GM12801 (cell line): ENCODE results near the gene KIRREL3.

Source experiments
- CTCF ChIP-seq: IDR thresholded peaks from one replicate; pipeline ENCODE4 v1.5.1; 2011; ENCODE audit warnings: control low read depth; ENCODE audit not compliant: insufficient read length; ENCODE audit errors: extremely low read depth

The KIRREL3 gene

DNA sequence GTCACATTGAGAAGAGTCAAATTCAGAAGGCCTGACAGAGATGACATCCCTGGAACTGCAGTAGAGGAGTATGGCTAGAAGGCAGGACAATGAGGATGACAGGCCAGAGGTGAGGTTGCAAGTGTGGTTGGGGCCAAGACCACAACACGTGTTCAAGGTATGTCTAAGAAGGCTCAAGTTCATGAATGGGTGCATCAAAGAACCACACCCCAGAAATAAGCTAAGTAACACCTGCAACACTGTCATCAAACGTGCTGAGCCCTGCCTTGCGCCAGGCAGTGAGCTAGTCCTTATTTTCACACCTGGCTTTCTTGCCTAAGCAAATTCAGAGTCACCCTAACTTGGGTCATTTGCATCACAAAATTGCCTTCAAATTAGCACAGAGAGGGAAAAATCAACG, 313.6 kb downstream of the KIRREL3 start:
- TF ChIP-seq CTCF, result no peak

DNA sequence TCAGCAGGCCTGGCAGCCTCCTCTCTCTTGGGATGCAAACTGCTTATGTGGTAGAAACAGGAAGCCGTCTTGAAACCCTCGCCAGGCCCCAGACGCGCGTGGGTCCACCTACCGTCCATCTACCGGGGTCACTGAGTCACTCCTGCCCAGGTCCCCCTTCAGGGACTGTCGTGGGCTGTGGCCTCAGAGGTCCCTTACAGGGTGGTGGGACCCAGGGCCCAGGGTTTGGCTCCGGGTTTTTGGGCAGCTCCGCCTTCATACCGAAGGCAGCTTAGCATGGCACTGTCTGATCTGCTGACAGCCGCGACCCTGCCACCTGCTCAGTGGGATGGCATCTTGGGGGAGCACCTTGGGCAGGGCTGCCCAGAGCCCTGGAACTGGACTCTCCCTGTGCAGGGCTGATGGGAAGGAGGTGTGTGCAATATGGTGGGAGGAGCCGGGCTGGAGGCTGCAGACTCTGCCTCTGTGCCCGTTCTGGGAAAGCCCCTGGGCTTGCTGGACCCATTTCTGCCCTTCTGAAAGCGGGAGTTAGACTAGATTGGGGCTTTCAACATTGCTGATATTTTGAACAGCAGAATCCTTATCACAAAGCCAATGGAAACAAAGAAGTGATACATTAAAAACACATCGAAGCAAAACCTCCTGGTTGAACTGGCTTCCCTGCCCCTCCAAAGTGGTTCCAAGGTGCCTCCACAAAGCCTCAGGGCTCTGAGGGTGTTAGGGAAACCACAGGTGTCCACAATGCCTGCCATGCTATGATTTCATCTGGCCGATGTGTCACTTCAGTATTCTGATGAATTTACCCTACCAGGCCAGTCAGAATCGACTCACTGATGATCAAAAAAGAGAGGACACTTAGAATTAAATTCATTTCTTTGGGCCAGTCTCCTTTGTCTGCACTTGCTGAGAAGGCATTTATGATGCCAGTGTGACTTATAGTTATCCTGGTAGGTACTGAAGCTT, 316.5 kb downstream of the KIRREL3 start:
- no peak for TF ChIP-seq CTCF

DNA sequence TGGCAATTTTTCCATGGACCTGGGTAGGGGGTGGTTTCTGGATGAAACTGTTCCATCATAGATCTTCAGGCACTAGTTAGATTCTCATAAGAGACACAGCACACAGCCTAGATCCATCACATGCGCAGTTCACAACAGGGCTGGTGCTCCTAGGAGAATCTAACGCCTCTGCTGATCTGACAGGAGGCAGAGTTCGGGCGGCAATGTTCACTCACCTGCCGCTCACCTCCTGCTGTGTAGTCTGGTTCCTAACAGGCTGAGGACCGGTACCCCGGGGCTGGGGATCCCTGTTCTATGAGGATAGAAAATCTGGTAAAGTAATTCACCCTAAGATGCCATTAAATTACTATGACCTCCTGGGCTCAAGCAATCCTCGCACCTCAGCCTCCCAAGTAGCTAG, 318.0 kb downstream of the KIRREL3 start:
- no peak for TF ChIP-seq CTCF

- no peak for TF ChIP-seq CTCF
Observed at GRCh38 chr11:126680700-126681099, 319.9 kb downstream of the KIRREL3 start.

DNA sequence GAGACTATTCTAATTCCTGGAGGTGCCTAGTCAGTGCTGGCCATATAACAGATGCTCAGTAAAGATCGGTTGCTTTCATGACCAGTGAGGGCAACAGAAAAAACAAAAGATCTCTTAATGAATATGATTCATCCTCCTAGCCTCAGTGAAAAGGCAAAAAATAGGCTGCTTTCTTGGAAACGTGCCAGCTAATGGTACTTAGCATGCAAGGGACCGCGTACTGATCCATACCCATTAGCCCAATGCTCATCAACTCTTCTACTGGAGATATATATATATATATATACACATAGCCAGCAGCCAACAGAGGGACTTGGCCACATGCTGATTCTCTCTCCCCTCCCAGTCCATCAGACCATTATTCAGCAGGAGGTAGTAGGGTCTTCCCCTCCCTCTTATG, 320.4 kb downstream of the KIRREL3 start:
- TF ChIP-seq CTCF, result no peak

- no peak for TF ChIP-seq CTCF
Observed at GRCh38 chr11:126679033-126679432, 321.5 kb downstream of the KIRREL3 start.

DNA sequence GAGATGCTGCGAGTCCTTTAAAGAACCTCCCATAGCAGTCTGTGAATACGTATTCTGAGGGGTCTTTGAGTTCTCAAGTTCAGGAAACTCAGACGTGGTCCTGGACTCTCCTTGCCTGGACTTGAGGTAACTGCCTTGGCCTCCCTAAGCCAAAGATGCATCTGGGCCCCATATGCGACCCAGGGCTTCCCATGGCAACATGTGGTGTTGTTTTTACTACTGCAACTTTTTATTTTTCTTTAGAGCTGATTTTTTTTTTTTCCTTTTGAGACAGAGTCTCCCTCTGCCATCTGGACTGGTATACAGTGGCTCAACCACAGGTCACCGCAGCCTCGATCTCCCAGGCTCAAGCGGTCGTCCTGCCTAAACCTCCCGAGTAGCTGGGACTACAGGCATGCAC, 324.0 kb downstream of the KIRREL3 start:
- TF ChIP-seq CTCF, result no peak
